ENCODE measurements around the gene TP53AIP1. TPM values are rescaled to one million over a fixed set of nuclear protein-coding genes. Genes with fewer than 3 reads are reported as not detected.

TP53AIP1 gene
- total RNA-seq, 6 experiments from 2014 or later = 0.22 TPM; not detected in 5

- 79% methylated on average over 4 of the region's 16 CpGs for WGBS (ENCODE audit: insufficient coverage, low coverage, low lambda C conversion rate, missing lambda C conversion rate)
- Histone ChIP-seq H3K36me3 (no peaks in the 10 kb centered on the region), H3K4me3 (no peak overlapping the region), H3K4me1 (no peaks in the 10 kb centered on the region), H3K9me3 (no peaks in the 10 kb centered on the region), H3K27ac (no peak overlapping the region), H3K27me3 (no peaks in the 10 kb centered on the region)
- intact Hi-C loops (cut with DNase I) = no loop called here
- ATAC-seq (no peak), DNase-seq (no peak)
- TF ChIP-seq POLR2A (IDR thresholded peaks at IDR 0.05) (no peak), CTCF (IDR thresholded peaks at IDR 0.05) (no peak)
Measured at GRCh38 chr11:128938156-128938885, 4.3 kb downstream of the TP53AIP1 start.

- Histone ChIP-seq H3K4me1 (no peaks in the 10 kb centered on the region), H3K27ac (no peak overlapping the region), H3K36me3 (no peaks in the 10 kb centered on the region), H3K4me3 (no peak overlapping the region), H3K9me3 (no peaks in the 10 kb centered on the region), H3K27me3 (no peaks in the 10 kb centered on the region)
- intact Hi-C loops (cut with DNase I) = no loop called here
- DNase-seq = no peak
- no CpG with 5 or more reads among the region's 9 CpGs for WGBS (ENCODE audit: insufficient coverage, low coverage, low lambda C conversion rate, missing lambda C conversion rate)
- TF ChIP-seq POLR2A (IDR thresholded peaks at IDR 0.05) (no peak), CTCF (IDR thresholded peaks at IDR 0.05) (no peak)
- no peak for ATAC-seq
Measured at GRCh38 chr11:128937480-128937879, 5.2 kb downstream of the TP53AIP1 start.

GRCh38 chr11:128936606-128937251 lies 5.9 kb downstream of the TP53AIP1 start:
- no peak for DNase-seq
- intact Hi-C loops (cut with DNase I) = no loop called here

GRCh38 chr11:128934926-128935325 lies 7.7 kb downstream of the TP53AIP1 start:
- intact Hi-C loops (cut with DNase I) = no loop called here
- no peak overlapping the region for H3K27ac ChIP-seq
- DNase-seq = no peak
- ATAC-seq = no peak
- H3K4me3 ChIP-seq = no peak overlapping the region
- WGBS (ENCODE audit: insufficient coverage, low coverage, low lambda C conversion rate, missing lambda C conversion rate) = 88% methylated on average over 5 of the region's 10 CpGs
- no peaks in the 10 kb centered on the region for H3K9me3 ChIP-seq
- TF ChIP-seq POLR2A (IDR thresholded peaks at IDR 0.05) (no peak), CTCF (IDR thresholded peaks at IDR 0.05) (no peak)
- no peaks in the 10 kb centered on the region for H3K36me3 ChIP-seq
- H3K27me3 ChIP-seq = no peaks in the 10 kb centered on the region
- H3K4me1 ChIP-seq = no peaks in the 10 kb centered on the region

More at GRCh38 chr11:128936606-128937251, 5.9 kb downstream of the TP53AIP1 start:
- Histone ChIP-seq H3K27ac (no peak overlapping the region), H3K4me3 (no peak overlapping the region), H3K4me1 (no peaks in the 10 kb centered on the region), H3K9me3 (no peaks in the 10 kb centered on the region), H3K36me3 (no peaks in the 10 kb centered on the region), H3K27me3 (no peaks in the 10 kb centered on the region)
- no peak for TF ChIP-seq POLR2A (IDR thresholded peaks at IDR 0.05)
- TF ChIP-seq CTCF (IDR thresholded peaks at IDR 0.05) = no peak
- no peak for ATAC-seq
- 79% methylated on average over 2 of the region's 16 CpGs for WGBS (ENCODE audit: insufficient coverage, low coverage, low lambda C conversion rate, missing lambda C conversion rate)
